ENCODE data around the gene CES4A.

The CES4A gene

GRCh38 chr16:67026570-67026969 lies 38.2 kb downstream of the CES4A start:
- no peaks in the 10 kb centered on the region for H3K9me3 ChIP-seq (ENCODE audit: control insufficient read depth in 1 of 2, low read length in 2 of 2)
- H3K4me1 ChIP-seq (ENCODE audit: control insufficient read depth in 1 of 2, insufficient read depth in 2 of 2, low read length in 2 of 2), result peaks cover 7 to 18% of the 10 kb centered on the region in 2 donors
- H3K27me3 ChIP-seq (ENCODE audit: low read depth, low read length), result no peaks in the 10 kb centered on the region
- H3K36me3 ChIP-seq (ENCODE audit: control insufficient read depth in 1 of 2, insufficient read depth in 2 of 2, low read length in 2 of 2), result no peaks in the 10 kb centered on the region
- no peak overlapping the region for H3K4me3 ChIP-seq (ENCODE audit: low read depth in 1 of 2, low read length in 2 of 2)
- H3K27ac ChIP-seq (ENCODE audit: low read length), result no peak overlapping the region

- Histone ChIP-seq H3K27ac (ENCODE audit: low read length) (no peak overlapping the region), H3K4me1 (ENCODE audit: control insufficient read depth in 1 of 2, insufficient read depth in 2 of 2, low read length in 2 of 2) (peaks cover 7 to 23% of the 10 kb centered on the region in 2 donors), H3K36me3 (ENCODE audit: control insufficient read depth in 1 of 2, insufficient read depth in 2 of 2, low read length in 2 of 2) (no peaks in the 10 kb centered on the region), H3K27me3 (ENCODE audit: low read depth, low read length) (no peaks in the 10 kb centered on the region), H3K4me3 (ENCODE audit: low read depth in 1 of 2, low read length in 2 of 2) (no peak overlapping the region), H3K9me3 (ENCODE audit: control insufficient read depth in 1 of 2, low read length in 2 of 2) (no peaks in the 10 kb centered on the region)
Measured at GRCh38 chr16:67027046-67027445, 38.7 kb downstream of the CES4A start.

GRCh38 chr16:67028167-67028695 lies 39.8 kb downstream of the CES4A start:
- H3K27me3 ChIP-seq (ENCODE audit: low read depth, low read length), result no peaks in the 10 kb centered on the region
- H3K9me3 ChIP-seq (ENCODE audit: control insufficient read depth in 1 of 2, low read length in 2 of 2), result no peaks in the 10 kb centered on the region
- H3K27ac ChIP-seq (ENCODE audit: low read length), result peak overlapping the region; percentile 97
- H3K4me1 ChIP-seq (ENCODE audit: control insufficient read depth in 1 of 2, insufficient read depth in 2 of 2, low read length in 2 of 2), result peaks cover 7 to 23% of the 10 kb centered on the region in 2 donors
- no peaks in the 10 kb centered on the region for H3K36me3 ChIP-seq (ENCODE audit: control insufficient read depth in 1 of 2, insufficient read depth in 2 of 2, low read length in 2 of 2)
- peak overlapping the region; percentile 54 to 84 for H3K4me3 ChIP-seq (ENCODE audit: low read depth in 1 of 2, low read length in 2 of 2)

- no peaks in the 10 kb centered on the region for H3K9me3 ChIP-seq (ENCODE audit: control insufficient read depth in 1 of 2, low read length in 2 of 2)
- H3K4me3 ChIP-seq (ENCODE audit: low read depth in 1 of 2, low read length in 2 of 2), result peak within 1 kb of the TSS; percentile 86 to 96
- no peaks in the 10 kb centered on the region for H3K27me3 ChIP-seq (ENCODE audit: low read depth, low read length)
- peaks cover 7 to 23% of the 10 kb centered on the region in 2 donors for H3K4me1 ChIP-seq (ENCODE audit: control insufficient read depth in 1 of 2, insufficient read depth in 2 of 2, low read length in 2 of 2)
- H3K27ac ChIP-seq (ENCODE audit: low read length), result peak within 1 kb of the TSS; percentile 97
- H3K36me3 ChIP-seq (ENCODE audit: control insufficient read depth in 1 of 2, insufficient read depth in 2 of 2, low read length in 2 of 2), result no peaks in the 10 kb centered on the region
Measured at GRCh38 chr16:67028696-67029253, 40.4 kb downstream of the CES4A start, which contains the start of gene CBFB. Gene CBFB (plus strand): TSS chr16:67029149. CDS start chr16:67029408, 259 bp downstream.

GRCh38 chr16:67029254-67030096 lies 41.1 kb downstream of the CES4A start:
- Histone ChIP-seq H3K9me3 (ENCODE audit: control insufficient read depth in 1 of 2, low read length in 2 of 2) (no peaks in the 10 kb centered on the region), H3K27ac (ENCODE audit: low read length) (peak overlapping the region; percentile 84), H3K27me3 (ENCODE audit: low read depth, low read length) (no peaks in the 10 kb centered on the region), H3K4me3 (ENCODE audit: low read depth in 1 of 2, low read length in 2 of 2) (peak overlapping the region; percentile 86 to 96), H3K4me1 (ENCODE audit: control insufficient read depth in 1 of 2, insufficient read depth in 2 of 2, low read length in 2 of 2) (peaks cover 7 to 24% of the 10 kb centered on the region in 2 donors), H3K36me3 (ENCODE audit: control insufficient read depth in 1 of 2, insufficient read depth in 2 of 2, low read length in 2 of 2) (no peaks in the 10 kb centered on the region)

GRCh38 chr16:67030221-67030962 lies 42.0 kb downstream of the CES4A start:
- peaks cover 7 to 28% of the 10 kb centered on the region in 2 donors for H3K4me1 ChIP-seq (ENCODE audit: control insufficient read depth in 1 of 2, insufficient read depth in 2 of 2, low read length in 2 of 2)
- H3K27me3 ChIP-seq (ENCODE audit: low read depth, low read length), result no peaks in the 10 kb centered on the region
- H3K9me3 ChIP-seq (ENCODE audit: control insufficient read depth in 1 of 2, low read length in 2 of 2), result no peaks in the 10 kb centered on the region
- H3K36me3 ChIP-seq (ENCODE audit: control insufficient read depth in 1 of 2, insufficient read depth in 2 of 2, low read length in 2 of 2), result no peaks in the 10 kb centered on the region
- H3K27ac ChIP-seq (ENCODE audit: low read length), result peak overlapping the region; percentile 84
- peak overlapping the region; percentile 86 to 96 for H3K4me3 ChIP-seq (ENCODE audit: low read depth in 1 of 2, low read length in 2 of 2)

- H3K27ac ChIP-seq (ENCODE audit: low read length), result no peak overlapping the region
- no peaks in the 10 kb centered on the region for H3K36me3 ChIP-seq (ENCODE audit: control insufficient read depth in 1 of 2, insufficient read depth in 2 of 2, low read length in 2 of 2)
- peaks cover 7 to 24% of the 10 kb centered on the region in 2 donors for H3K4me1 ChIP-seq (ENCODE audit: control insufficient read depth in 1 of 2, insufficient read depth in 2 of 2, low read length in 2 of 2)
- H3K27me3 ChIP-seq (ENCODE audit: low read depth, low read length), result no peaks in the 10 kb centered on the region
- H3K9me3 ChIP-seq (ENCODE audit: control insufficient read depth in 1 of 2, low read length in 2 of 2), result no peaks in the 10 kb centered on the region
- no peak overlapping the region for H3K4me3 ChIP-seq (ENCODE audit: low read depth in 1 of 2, low read length in 2 of 2)
Measured at GRCh38 chr16:67034487-67034886, 46.1 kb downstream of the CES4A start.

- Histone ChIP-seq H3K36me3 (ENCODE audit: control insufficient read depth in 1 of 2, insufficient read depth in 2 of 2, low read length in 2 of 2) (peaks cover 0 to 6% of the 10 kb centered on the region in 2 donors), H3K4me3 (ENCODE audit: low read depth in 1 of 2, low read length in 2 of 2) (no peak overlapping the region), H3K27ac (ENCODE audit: low read length) (no peak overlapping the region), H3K27me3 (ENCODE audit: low read depth, low read length) (no peaks in the 10 kb centered on the region), H3K9me3 (ENCODE audit: control insufficient read depth in 1 of 2, low read length in 2 of 2) (no peaks in the 10 kb centered on the region), H3K4me1 (ENCODE audit: control insufficient read depth in 1 of 2, insufficient read depth in 2 of 2, low read length in 2 of 2) (peaks cover 7 to 21% of the 10 kb centered on the region in 2 donors)
Measured at GRCh38 chr16:67035364-67035763, 47.0 kb downstream of the CES4A start.

GRCh38 chr16:67036323-67036741 lies 47.9 kb downstream of the CES4A start:
- peaks cover 0 to 7% of the 10 kb centered on the region in 2 donors for H3K36me3 ChIP-seq (ENCODE audit: control insufficient read depth in 1 of 2, insufficient read depth in 2 of 2, low read length in 2 of 2)
- no peaks in the 10 kb centered on the region for H3K27me3 ChIP-seq (ENCODE audit: low read depth, low read length)
- no peak overlapping the region for H3K4me3 ChIP-seq (ENCODE audit: low read depth in 1 of 2, low read length in 2 of 2)
- H3K4me1 ChIP-seq (ENCODE audit: control insufficient read depth in 1 of 2, insufficient read depth in 2 of 2, low read length in 2 of 2), result peaks cover under 1 to 20% of the 10 kb centered on the region in 2 donors
- H3K9me3 ChIP-seq (ENCODE audit: control insufficient read depth in 1 of 2, low read length in 2 of 2), result no peaks in the 10 kb centered on the region
- no peak overlapping the region for H3K27ac ChIP-seq (ENCODE audit: low read length)

GRCh38 chr16:67039260-67040020 lies 51.1 kb downstream of the CES4A start:
- H3K4me1 ChIP-seq (ENCODE audit: control insufficient read depth in 1 of 2, insufficient read depth in 2 of 2, low read length in 2 of 2), result peaks cover 0 to 13% of the 10 kb centered on the region in 2 donors
- H3K9me3 ChIP-seq (ENCODE audit: control insufficient read depth in 1 of 2, low read length in 2 of 2), result no peaks in the 10 kb centered on the region
- no peak overlapping the region for H3K27ac ChIP-seq (ENCODE audit: low read length)
- peaks cover 0 to 7% of the 10 kb centered on the region in 2 donors for H3K36me3 ChIP-seq (ENCODE audit: control insufficient read depth in 1 of 2, insufficient read depth in 2 of 2, low read length in 2 of 2)
- H3K4me3 ChIP-seq (ENCODE audit: low read depth in 1 of 2, low read length in 2 of 2), result no peak overlapping the region
- no peaks in the 10 kb centered on the region for H3K27me3 ChIP-seq (ENCODE audit: low read depth, low read length)
